Fibroblast of pulmonary artery (primary cell): ENCODE measurements around the gene OGFR.

Experiments used
- DNase-seq: peaks from one replicate; pipeline ENCODE4 v3.0.0-alpha.2; 2010; ENCODE audit warnings: low read depth
- H3K4me3 ChIP-seq: replicated peaks from 2 replicates; pipeline ENCODE4 v1.5.1; 2011; ENCODE audit warnings: low read depth, mild to moderate bottlenecking, control low read depth, low read length, moderate library complexity
- CTCF ChIP-seq: IDR thresholded peaks from 2 replicates; pipeline ENCODE4 v1.5.1; 2011; ENCODE audit warnings: mild to moderate bottlenecking, control low read depth, low read length, inconsistent platforms; ENCODE audit errors: missing control alignments

The OGFR gene

GRCh38 chr20:62765021-62765420, 39.6 kb upstream of the OGFR start:
- DNase-seq = no peak
- TF ChIP-seq CTCF = no peak
- no peak overlapping the region for H3K4me3 ChIP-seq

- no peak for TF ChIP-seq CTCF
- DNase-seq = no peak
Observed at GRCh38 chr20:62765432-62766070, 39.1 kb upstream of the OGFR start.

GRCh38 chr20:62766071-62766450, 38.6 kb upstream of the OGFR start:
- H3K4me3 ChIP-seq = no peak overlapping the region
- TF ChIP-seq CTCF = no peak
- no peak for DNase-seq

More at GRCh38 chr20:62765432-62766070, 39.1 kb upstream of the OGFR start:
- no peak overlapping the region for H3K4me3 ChIP-seq

- TF ChIP-seq CTCF = no peak
- DNase-seq = peak; percentile 7
- H3K4me3 ChIP-seq = no peak overlapping the region
Observed at GRCh38 chr20:62766716-62767115, 37.9 kb upstream of the OGFR start.

GRCh38 chr20:62768234-62768546, 36.4 kb upstream of the OGFR start:
- H3K4me3 ChIP-seq = no peak overlapping the region
- TF ChIP-seq CTCF = no peak
- DNase-seq = no peak

GRCh38 chr20:62768551-62769287, 35.9 kb upstream of the OGFR start:
- TF ChIP-seq CTCF = no peak
- H3K4me3 ChIP-seq = no peak overlapping the region
- peak; percentile 80 for DNase-seq

- no peak for DNase-seq
- no peak overlapping the region for H3K4me3 ChIP-seq
- TF ChIP-seq CTCF = no peak
Observed at GRCh38 chr20:62769346-62770071, 35.1 kb upstream of the OGFR start.
